Right lobe of liver (tissue), 6 donors: Measurements from ENCODE around the gene PAXX. TPM values are rescaled to one million over a fixed set of nuclear protein-coding genes. Genes with fewer than 3 reads are reported as not detected.

ENCODE experiments used
- ATAC-seq, 4 donors: fragments of 200-7000 bp; cut with Tn5 transposase; one replicate each; pipeline ENCODE4 v1.9.1; 2020; ENCODE audit warnings: mild to moderate bottlenecking in 4 of 4, moderate library complexity in 4 of 4
- DNase-seq, 3 donors: peaks; one replicate each; pipeline ENCODE4 v3.0.0-alpha.2; 2020
- H3K27ac ChIP-seq, 3 donors: fragments of 200-600 bp; one replicate each; pipeline ENCODE4 v1.8.0; 2022
- H3K27me3 ChIP-seq, 2 donors: fragments of 200-600 bp; one replicate each; pipeline ENCODE4 v1.8.0; 2022
- H3K36me3 ChIP-seq, 4 donors: fragments of 200-600 bp; sonication (generic) in 1 of 4; one replicate each; pipeline versions ENCODE4 v1.5.1 to v1.8.0; 2017 to 2022; ENCODE audit warnings: control low read depth in 1 of 4
- H3K4me1 ChIP-seq, 4 donors: fragments of 200-600 bp; sonication (generic) in 1 of 4; one replicate each; pipeline versions ENCODE4 v1.5.1 to v1.8.0; 2017 to 2022; ENCODE audit warnings: control low read depth in 1 of 4
- H3K4me3 ChIP-seq, 3 donors: fragments of 200-600 bp; one replicate each; pipeline ENCODE4 v1.8.0; 2022
- H3K9me3 ChIP-seq, 4 donors: fragments of 200-600 bp; sonication (generic) in 1 of 4; one replicate each; pipeline versions ENCODE4 v1.5.1 to v1.8.0; 2017 to 2022; ENCODE audit warnings: control low read depth in 1 of 4
- CTCF ChIP-seq, 4 donors: fragments of 200-600 bp in 3 of 4; fragments of 450-650 bp in 1 of 4; IDR thresholded peaks; one replicate each; pipeline versions ENCODE4 v1.5.1 to v1.8.0; 2016 to 2022; ENCODE audit warnings: antibody characterized with exemption in 4 of 4, mild to moderate bottlenecking in 2 of 4
- POLR2A ChIP-seq: fragments of 450-650 bp; IDR thresholded peaks from one replicate; pipeline ENCODE4 v1.6.1; 2017; ENCODE audit warnings: antibody characterized with exemption, mild to moderate bottlenecking
- WGBS: methylation state at CpG from one replicate; pipeline ENCODE4 v1.1.6; 2018; ENCODE audit warnings: low coverage, low lambda C conversion rate; ENCODE audit not compliant: insufficient coverage; ENCODE audit errors: missing lambda C conversion rate; 5-methylcytosine and 5-hydroxymethylcytosine counted together
- intact Hi-C, 2 donors: fragments of 100-400 bp; cut with DNase I; formaldehyde crosslinking; loops; one replicate each; pipeline versions ENCODE4 v1.11.2 to v1.14.1; 2022
- total RNA-seq, 6 experiments: library from RNA; depleted of rRNA in 2 of 6; stranded (reverse); fragments of >200 nt in 2 of 6; fragmentation: NEBNext Ultra II Directional in 3 of 6; extraction: Animal tissue kit (Norgen Biotek cat#: 25700) in 3 of 6; gene quantifications; one replicate each; pipeline versions ENCODE4 v1.1.0 to v1.2.4, GENCODE V29; 2016 to 2023
- donor health status: DM: no; HTN: yes; CAD: no.
- donor health status: DM: no; HTN: no; CAD: no.
- donor health status: DM: no; HTN: no; CAD: no.
- donor health status: DM: no; HTN: yes; CAD: no.
- donor health status: DM: no; HTN: yes; CAD: no.

The PAXX gene
- total RNA-seq, 6 experiments from 2014 or later = 13.8 to 34.5 (median 23.3) TPM

DNA sequence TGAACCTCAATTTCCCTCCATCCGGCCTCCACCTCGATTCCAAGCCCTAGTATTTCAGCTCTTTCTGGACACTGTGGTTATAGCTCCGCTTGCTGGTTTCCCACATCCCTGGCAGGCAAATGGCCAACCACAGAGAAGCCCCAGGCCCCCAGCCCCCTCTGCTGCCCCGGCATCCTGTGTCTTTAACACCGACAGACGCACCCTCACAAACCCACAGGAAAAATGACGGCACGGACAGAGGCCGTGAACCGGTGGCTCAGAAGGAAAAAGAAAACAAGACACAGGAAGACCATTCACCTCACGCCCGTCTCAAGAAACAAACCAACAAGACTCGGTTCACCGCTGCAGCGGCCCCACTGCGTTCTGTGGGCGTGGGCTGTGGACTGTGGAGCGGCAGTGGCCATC is 5.6 kb downstream of the PAXX start:
- Histone ChIP-seq H3K4me1 (peaks cover 0 to 13% (median 4%) of the 10 kb centered on the region in 4 donors), H3K4me3 (no peak overlapping the region), H3K36me3 (no peaks in the 10 kb centered on the region), H3K27ac (no peak overlapping the region), H3K27me3 (no peaks in the 10 kb centered on the region), H3K9me3 (no peaks in the 10 kb centered on the region)
- ATAC-seq (peak in 2 of 4 donors; percentile 4 to 5), DNase-seq (no peak)
- WGBS = 36% methylated on average over 16 of the region's 18 CpGs
- TF ChIP-seq CTCF (IDR thresholded peaks at IDR 0.05) (no peak), POLR2A (no peak)
- intact Hi-C loops = no loop called here

- Histone ChIP-seq H3K27ac (peak overlapping the region in 1 of 3 donors; percentile 32), H3K36me3 (no peaks in the 10 kb centered on the region), H3K4me1 (peaks cover 0 to 3% (median 0%) of the 10 kb centered on the region in 4 donors), H3K4me3 (no peak overlapping the region), H3K27me3 (no peaks in the 10 kb centered on the region), H3K9me3 (no peaks in the 10 kb centered on the region)
- WGBS = 39% methylated on average over 7 of the region's 10 CpGs
- TF ChIP-seq POLR2A (no peak), CTCF (IDR thresholded peaks at IDR 0.05) (no peak)
- intact Hi-C loops = no loop called here
- ATAC-seq (peak in 2 of 4 donors; percentile 28 to 59), DNase-seq (no peak)
Observed at GRCh38 chr9:137000177-137000930, 8.1 kb downstream of the PAXX start.

DNA sequence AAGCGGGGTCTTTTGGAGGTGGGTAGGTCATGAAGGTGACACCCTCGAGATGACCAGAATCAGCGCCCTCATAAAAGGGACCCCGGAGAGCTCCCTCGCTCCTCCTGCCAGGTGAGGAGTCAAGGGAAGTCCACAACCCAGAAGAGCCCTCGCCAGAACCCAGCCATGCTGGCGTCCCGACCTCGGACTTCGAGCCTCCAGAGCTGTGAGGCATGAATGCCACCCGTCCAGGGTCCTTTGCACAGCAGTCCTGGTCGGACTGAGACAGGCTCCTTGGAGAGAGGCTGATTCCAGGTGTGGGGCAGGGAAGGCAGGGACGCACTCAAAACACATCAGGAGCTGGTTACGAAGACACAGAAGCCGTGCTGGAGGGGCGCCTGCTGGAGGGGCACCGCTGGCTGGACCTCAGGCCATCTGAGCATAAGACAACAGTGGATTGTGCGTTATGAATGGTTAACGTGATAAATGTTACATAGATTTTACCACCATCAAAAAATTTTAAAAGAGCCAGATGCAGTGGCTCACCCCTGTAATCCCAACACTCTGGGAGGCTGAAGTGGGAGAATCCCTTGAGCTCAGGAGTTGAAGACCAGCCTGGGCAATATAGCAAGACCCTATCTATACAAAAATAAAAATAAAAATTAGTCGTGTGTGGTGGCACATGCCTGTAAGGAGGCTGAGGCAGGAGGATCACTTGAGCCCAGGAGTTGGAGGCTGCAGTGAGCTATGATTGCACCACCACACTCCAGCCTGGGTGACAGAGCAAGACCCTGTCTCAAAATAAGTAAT is 9.8 kb downstream of the PAXX start:
- H3K4me1 ChIP-seq = no peaks in the 10 kb centered on the region
- no peak overlapping the region for H3K4me3 ChIP-seq
- WGBS = 78% methylated on average over 15 of the region's 20 CpGs
- TF ChIP-seq CTCF (IDR thresholded peaks at IDR 0.05) = no peak
- no peak for TF ChIP-seq POLR2A
- no peak overlapping the region for H3K27ac ChIP-seq
- peak; percentile 25 to 69 (median 61) for ATAC-seq
- no peaks in the 10 kb centered on the region for H3K9me3 ChIP-seq
- no peaks in the 10 kb centered on the region for H3K27me3 ChIP-seq
- no peak for DNase-seq
- intact Hi-C loops = no loop called here
- no peaks in the 10 kb centered on the region for H3K36me3 ChIP-seq

GRCh38 chr9:137002646-137003041 is 10.4 kb downstream of the PAXX start:
- no peak for TF ChIP-seq CTCF (IDR thresholded peaks at IDR 0.05)
- no peak for DNase-seq
- Histone ChIP-seq H3K4me3 (no peak overlapping the region), H3K4me1 (no peaks in the 10 kb centered on the region), H3K27ac (no peak overlapping the region), H3K36me3 (no peaks in the 10 kb centered on the region), H3K9me3 (no peaks in the 10 kb centered on the region), H3K27me3 (no peaks in the 10 kb centered on the region)
- 68% methylated on average over 6 of the region's 10 CpGs for WGBS
- intact Hi-C loops = no loop called here
- ATAC-seq = no peak
